ENCODE measurements around the gene PSD. TPM values are rescaled to one million over a fixed set of nuclear protein-coding genes. Genes with fewer than 3 reads are reported as not detected.
A peak's percentile ranks its signal among the peaks of the same experiment; 100 is the strongest.

PSD gene
- polyA plus RNA-seq (2013) = 0.78 and 0.92 TPM in 2 replicates

DNA sequence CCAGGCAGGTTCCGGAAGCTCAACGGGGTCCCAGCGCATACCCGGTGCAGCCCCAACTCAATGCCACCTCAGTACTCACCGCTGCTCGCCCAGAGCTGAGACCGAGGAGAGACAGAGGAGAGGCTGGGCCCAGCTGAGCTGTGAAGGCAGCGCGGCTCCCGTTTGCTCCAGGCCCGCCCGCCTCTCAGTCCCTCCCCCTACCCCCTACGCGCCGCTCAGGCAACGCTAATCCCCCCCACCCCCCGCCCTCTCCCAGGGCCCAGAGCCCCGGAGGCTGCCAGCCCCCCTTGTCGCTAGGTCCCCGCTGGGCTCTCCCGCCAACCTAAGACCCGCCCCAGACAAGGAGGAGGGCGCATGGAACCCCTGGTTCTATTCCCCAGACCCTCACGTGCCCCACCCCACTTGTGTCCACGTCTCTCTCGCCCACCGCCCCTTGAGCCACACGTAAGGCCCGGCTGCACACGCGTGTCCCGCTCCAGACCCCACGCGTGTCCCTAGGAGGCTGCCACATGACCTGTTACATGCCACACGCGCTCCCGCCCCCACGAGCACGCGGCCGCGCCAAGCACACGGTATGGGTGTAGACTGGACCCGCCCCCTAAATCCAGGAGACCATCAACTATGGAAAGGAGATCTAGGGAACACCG is at the start of gene PSD:
TSS of gene PSD (minus strand) at position 164 of the 647 bp plus-strand sequence. CDS start 1,747 bp downstream, outside the sequence.
- no peak within 1 kb of the TSS for H3K18ac ChIP-seq (ENCODE audit: low read length)
- no CpG with 5 or more reads among the region's 45 CpGs for WGBS (ENCODE audit: extremely low coverage, insufficient coverage, insufficient read length)

DNA sequence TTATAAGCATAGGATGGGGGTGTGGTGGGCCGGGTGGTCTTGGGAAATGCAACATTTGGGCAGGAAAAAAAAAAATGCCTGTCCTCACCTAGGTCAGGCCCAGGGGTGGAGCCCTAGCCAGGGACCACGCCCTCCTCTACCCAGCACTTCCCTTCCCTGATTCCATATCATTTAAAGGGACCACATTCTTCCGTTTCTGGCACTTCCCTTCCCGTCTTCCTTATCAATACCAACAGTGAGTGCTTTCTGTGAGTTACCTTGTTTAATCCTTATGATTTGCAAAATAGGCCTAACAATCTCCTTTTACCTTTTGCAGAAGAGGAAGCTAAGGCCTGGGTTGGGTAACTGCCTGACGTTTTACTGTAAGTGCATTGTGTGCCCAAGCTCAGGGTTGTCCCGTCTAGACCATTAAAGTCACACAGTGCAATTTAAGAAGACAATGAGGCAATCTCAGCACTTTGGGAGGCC is 49.4 kb upstream of the PSD start:
- no CpG with 5 or more reads among the region's 6 CpGs for WGBS (ENCODE audit: extremely low coverage, insufficient coverage, insufficient read length)

More for the DNA sequence above, at the start of gene PSD:
- no peak for DNase-seq
- H3K27ac ChIP-seq (ENCODE audit: low read depth, low read length) = no peak within 1 kb of the TSS
- no peak within 1 kb of the TSS for H3K4ac ChIP-seq (ENCODE audit: low read depth, low read length)
- peaks cover 16 to 27% of the 10 kb centered on the region in 2 experiments for H3K4me1 ChIP-seq (ENCODE audit: control insufficient read depth in 1 of 2, insufficient read depth in 2 of 2, low read length in 2 of 2)
- no peak within 1 kb of the TSS for H4K91ac ChIP-seq (ENCODE audit: low read depth, low read length)
- H3K79me2 ChIP-seq (ENCODE audit: control insufficient read depth, insufficient read depth, low read length, poor library complexity) = peaks cover 4% of the 10 kb centered on the region
- H4K8ac ChIP-seq (ENCODE audit: low read depth, low read length) = no peak within 1 kb of the TSS
- H3K4me3 ChIP-seq (ENCODE audit: low read depth, low read length) = peak within 1 kb of the TSS; percentile 68
- peak within 1 kb of the TSS; percentile 88 for H3K4me2 ChIP-seq (ENCODE audit: low read length)
- no peak within 1 kb of the TSS for H3K14ac ChIP-seq (ENCODE audit: low read length)
- no peak within 1 kb of the TSS for H3K23ac ChIP-seq (ENCODE audit: low read length)
- H4K12ac ChIP-seq (ENCODE audit: low read depth, low read length) = no peak within 1 kb of the TSS
- H2BK5ac ChIP-seq (ENCODE audit: low read depth, low read length, poor library complexity) = no peak within 1 kb of the TSS
- no peak within 1 kb of the TSS for H2BK12ac ChIP-seq (ENCODE audit: low read length)
- H3K9me3 ChIP-seq (ENCODE audit: insufficient read depth, low read depth, low read length) = peaks cover 5% of the 10 kb centered on the region
- peaks cover 7% of the 10 kb centered on the region for H3K27me3 ChIP-seq (ENCODE audit: insufficient read depth, low read length)
- H3K36me3 ChIP-seq (ENCODE audit: control insufficient read depth in 1 of 2, insufficient read depth in 2 of 2, low read length in 2 of 2) = peaks cover 8 to 10% of the 10 kb centered on the region in 2 experiments
- H3K9ac ChIP-seq (ENCODE audit: low read length) = no peak within 1 kb of the TSS
- H2AK5ac ChIP-seq (ENCODE audit: low read length) = no peak within 1 kb of the TSS
- H3K79me1 ChIP-seq (ENCODE audit: low read length) = peaks cover 8% of the 10 kb centered on the region
- H2BK120ac ChIP-seq (ENCODE audit: insufficient read depth, low read length, poor library complexity) = no peak within 1 kb of the TSS
- peak within 1 kb of the TSS; percentile 38 for H2AFZ ChIP-seq (ENCODE audit: insufficient read depth, low read length, poor library complexity)

DNA sequence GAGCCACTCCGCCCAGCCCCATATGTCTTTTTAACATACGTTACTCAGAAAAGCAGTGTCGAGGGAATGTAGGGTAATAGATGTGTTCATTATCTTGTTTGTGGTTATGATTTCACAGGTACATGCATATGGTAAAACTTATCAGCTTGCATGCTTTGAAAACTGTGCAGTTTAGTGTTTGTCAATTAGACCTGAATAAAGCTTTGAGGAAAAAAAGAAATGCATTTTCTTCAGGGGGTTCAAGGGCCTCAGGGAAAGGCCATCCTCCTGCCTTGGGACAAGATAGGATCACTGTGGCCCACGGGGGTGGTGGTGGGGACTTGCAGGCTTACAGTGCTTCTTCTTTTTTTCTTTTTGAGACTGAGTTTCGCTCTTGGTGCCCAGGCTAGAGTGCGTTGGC is 48.7 kb upstream of the PSD start:
- Histone ChIP-seq H3K4me2 (ENCODE audit: low read length) (no peak overlapping the region), H3K27me3 (ENCODE audit: insufficient read depth, low read length) (no peaks in the 10 kb centered on the region), H3K18ac (ENCODE audit: low read length) (no peak overlapping the region), H3K4me1 (ENCODE audit: control insufficient read depth in 1 of 2, insufficient read depth in 2 of 2, low read length in 2 of 2) (peaks cover 0 to 5% of the 10 kb centered on the region in 2 experiments), H3K4ac (ENCODE audit: low read depth, low read length) (no peak overlapping the region), H3K9me3 (ENCODE audit: insufficient read depth, low read depth, low read length) (no peaks in the 10 kb centered on the region), H2BK5ac (ENCODE audit: low read depth, low read length, poor library complexity) (no peak overlapping the region), H4K12ac (ENCODE audit: low read depth, low read length) (no peak overlapping the region), H3K79me2 (ENCODE audit: control insufficient read depth, insufficient read depth, low read length, poor library complexity) (no peaks in the 10 kb centered on the region), H4K8ac (ENCODE audit: low read depth, low read length) (no peak overlapping the region), H4K91ac (ENCODE audit: low read depth, low read length) (no peak overlapping the region), H3K27ac (ENCODE audit: low read depth, low read length) (no peak overlapping the region), H2AK5ac (ENCODE audit: low read length) (no peak overlapping the region), H2BK12ac (ENCODE audit: low read length) (no peak overlapping the region), H3K14ac (ENCODE audit: low read length) (no peak overlapping the region), H3K36me3 (ENCODE audit: control insufficient read depth in 1 of 2, insufficient read depth in 2 of 2, low read length in 2 of 2) (peaks cover 2 to 7% of the 10 kb centered on the region in 2 experiments), H2AFZ (ENCODE audit: insufficient read depth, low read length, poor library complexity) (no peak overlapping the region), H3K4me3 (ENCODE audit: low read depth, low read length) (no peak overlapping the region), H3K23ac (ENCODE audit: low read length) (no peak overlapping the region), H3K79me1 (ENCODE audit: low read length) (no peaks in the 10 kb centered on the region), H2BK120ac (ENCODE audit: insufficient read depth, low read length, poor library complexity) (no peak overlapping the region), H3K9ac (ENCODE audit: low read length) (no peak overlapping the region)
- no peak for DNase-seq
- WGBS (ENCODE audit: extremely low coverage, insufficient coverage, insufficient read length) = no CpG with 5 or more reads among the region's 6 CpGs

More for the DNA sequence above, 49.4 kb upstream of the PSD start:
- DNase-seq = no peak
- Histone ChIP-seq H3K79me2 (ENCODE audit: control insufficient read depth, insufficient read depth, low read length, poor library complexity) (no peaks in the 10 kb centered on the region), H3K9ac (ENCODE audit: low read length) (no peak overlapping the region), H3K36me3 (ENCODE audit: control insufficient read depth in 1 of 2, insufficient read depth in 2 of 2, low read length in 2 of 2) (peaks cover 2 to 7% of the 10 kb centered on the region in 2 experiments), H3K9me3 (ENCODE audit: insufficient read depth, low read depth, low read length) (no peaks in the 10 kb centered on the region), H3K4me2 (ENCODE audit: low read length) (no peak overlapping the region), H3K27ac (ENCODE audit: low read depth, low read length) (no peak overlapping the region), H3K14ac (ENCODE audit: low read length) (no peak overlapping the region), H2BK5ac (ENCODE audit: low read depth, low read length, poor library complexity) (no peak overlapping the region), H2BK12ac (ENCODE audit: low read length) (no peak overlapping the region), H3K4me1 (ENCODE audit: control insufficient read depth in 1 of 2, insufficient read depth in 2 of 2, low read length in 2 of 2) (peaks cover 0 to 5% of the 10 kb centered on the region in 2 experiments), H2BK120ac (ENCODE audit: insufficient read depth, low read length, poor library complexity) (no peak overlapping the region), H4K12ac (ENCODE audit: low read depth, low read length) (no peak overlapping the region), H4K91ac (ENCODE audit: low read depth, low read length) (no peak overlapping the region), H3K18ac (ENCODE audit: low read length) (no peak overlapping the region), H4K8ac (ENCODE audit: low read depth, low read length) (no peak overlapping the region), H3K79me1 (ENCODE audit: low read length) (no peaks in the 10 kb centered on the region), H3K27me3 (ENCODE audit: insufficient read depth, low read length) (no peaks in the 10 kb centered on the region), H3K4me3 (ENCODE audit: low read depth, low read length) (no peak overlapping the region), H2AFZ (ENCODE audit: insufficient read depth, low read length, poor library complexity) (no peak overlapping the region), H3K23ac (ENCODE audit: low read length) (no peak overlapping the region), H2AK5ac (ENCODE audit: low read length) (no peak overlapping the region), H3K4ac (ENCODE audit: low read depth, low read length) (no peak overlapping the region)

DNA sequence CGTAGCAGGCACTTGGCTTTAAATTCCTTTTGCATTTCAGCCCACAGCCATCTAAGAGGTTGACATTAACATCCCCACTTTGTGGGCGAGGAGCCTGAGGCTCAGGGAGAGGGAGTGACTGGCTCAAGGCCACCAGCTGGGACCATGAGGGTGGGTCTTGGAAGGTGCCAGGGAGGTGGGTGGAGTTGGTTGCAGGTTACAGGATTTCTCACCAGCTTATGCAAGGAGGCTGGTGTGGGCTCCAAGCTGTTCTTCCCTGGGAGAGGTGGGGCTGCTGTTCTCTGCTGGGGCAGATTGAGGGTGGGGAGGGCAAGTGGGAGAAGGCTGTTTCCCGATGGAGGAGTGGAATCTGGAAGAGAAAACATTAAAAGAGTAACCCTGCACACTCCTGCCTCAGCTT is 46.9 kb upstream of the PSD start:
- Histone ChIP-seq H3K79me1 (ENCODE audit: low read length) (peaks cover 6% of the 10 kb centered on the region), H4K8ac (ENCODE audit: low read depth, low read length) (no peak overlapping the region), H4K12ac (ENCODE audit: low read depth, low read length) (no peak overlapping the region), H3K9ac (ENCODE audit: low read length) (no peak overlapping the region), H3K27me3 (ENCODE audit: insufficient read depth, low read length) (no peaks in the 10 kb centered on the region), H2BK120ac (ENCODE audit: insufficient read depth, low read length, poor library complexity) (no peak overlapping the region), H3K4me3 (ENCODE audit: low read depth, low read length) (no peak overlapping the region), H2AK5ac (ENCODE audit: low read length) (no peak overlapping the region), H2AFZ (ENCODE audit: insufficient read depth, low read length, poor library complexity) (no peak overlapping the region), H3K18ac (ENCODE audit: low read length) (no peak overlapping the region), H3K4me2 (ENCODE audit: low read length) (no peak overlapping the region), H2BK5ac (ENCODE audit: low read depth, low read length, poor library complexity) (no peak overlapping the region), H3K9me3 (ENCODE audit: insufficient read depth, low read depth, low read length) (peaks cover 1% of the 10 kb centered on the region), H3K27ac (ENCODE audit: low read depth, low read length) (no peak overlapping the region), H3K79me2 (ENCODE audit: control insufficient read depth, insufficient read depth, low read length, poor library complexity) (peaks cover 3% of the 10 kb centered on the region), H3K23ac (ENCODE audit: low read length) (no peak overlapping the region), H3K4me1 (ENCODE audit: control insufficient read depth in 1 of 2, insufficient read depth in 2 of 2, low read length in 2 of 2) (peaks cover 11 to 19% of the 10 kb centered on the region in 2 experiments), H3K4ac (ENCODE audit: low read depth, low read length) (no peak overlapping the region), H4K91ac (ENCODE audit: low read depth, low read length) (no peak overlapping the region), H3K14ac (ENCODE audit: low read length) (no peak overlapping the region), H3K36me3 (ENCODE audit: control insufficient read depth in 1 of 2, insufficient read depth in 2 of 2, low read length in 2 of 2) (peaks cover 2 to 4% of the 10 kb centered on the region in 2 experiments), H2BK12ac (ENCODE audit: low read length) (no peak overlapping the region)
- DNase-seq = no peak
- WGBS (ENCODE audit: extremely low coverage, insufficient coverage, insufficient read length) = no CpG with 5 or more reads among the region's 3 CpGs
